ENCODE measurements around the gene WDR77. TPM values are rescaled to one million over a fixed set of nuclear protein-coding genes. Genes with fewer than 3 reads are reported as not detected.
A peak's percentile ranks its signal among the peaks of the same experiment; 100 is the strongest.

The WDR77 gene
- total and polyA plus RNA-seq, 4 donors: 21.3 to 37.1 (median 29.1) TPM

GRCh38 chr1:111454859-111455641, 6.0 kb upstream of the WDR77 start:
- WGBS, 2 donors: 75 to 80% methylated on average over 5 of the region's 5 CpGs
- no peak overlapping the region for H3K9ac ChIP-seq (ENCODE audit: insufficient read depth in 1 of 2, low read length in 2 of 2)
- H3K27me3 ChIP-seq (ENCODE audit: control insufficient read depth in 3 of 3, insufficient read depth in 3 of 3, low read length in 2 of 3): no peaks in the 10 kb centered on the region
- H3K27ac ChIP-seq (ENCODE audit: low read depth in 1 of 2, low read length in 1 of 2): peak overlapping the region in 1 of 2 donors; percentile 33
- ATAC-seq (ENCODE audit: insufficient read depth, low FRiP score): no peak
- no peaks in the 10 kb centered on the region for H3K9me3 ChIP-seq (ENCODE audit: control insufficient read depth in 4 of 4, insufficient read depth in 3 of 4, low read length in 3 of 4)
- peaks cover 2 to 32% (median 7%) of the 10 kb centered on the region in 5 donors for H3K4me1 ChIP-seq (ENCODE audit: control insufficient read depth in 5 of 5, insufficient read depth in 5 of 5, low read length in 5 of 5)
- DNase-seq: no peak
- no peak overlapping the region for H3K4me3 ChIP-seq
- peaks cover 16 to 33% (median 27%) of the 10 kb centered on the region in 4 donors for H3K36me3 ChIP-seq (ENCODE audit: control insufficient read depth in 4 of 4, insufficient read depth in 4 of 4, low read length in 4 of 4)
- no peak for TF ChIP-seq CTCF (IDR thresholded peaks at IDR 0.05; ENCODE audit: control extremely low read depth, extremely low read depth)

GRCh38 chr1:111453706-111454105, 4.7 kb upstream of the WDR77 start:
- Histone ChIP-seq H3K36me3 (ENCODE audit: control insufficient read depth in 4 of 4, insufficient read depth in 4 of 4, low read length in 4 of 4) (peaks cover 12 to 25% (median 23%) of the 10 kb centered on the region in 4 donors), H3K4me1 (ENCODE audit: control insufficient read depth in 5 of 5, insufficient read depth in 5 of 5, low read length in 5 of 5) (peaks cover 2 to 33% (median 8%) of the 10 kb centered on the region in 5 donors), H3K9ac (ENCODE audit: insufficient read depth in 1 of 2, low read length in 2 of 2) (no peak overlapping the region), H3K4me3 (no peak overlapping the region), H3K9me3 (ENCODE audit: control insufficient read depth in 4 of 4, insufficient read depth in 3 of 4, low read length in 3 of 4) (no peaks in the 10 kb centered on the region), H3K27ac (ENCODE audit: low read depth in 1 of 2, low read length in 1 of 2) (no peak overlapping the region), H3K27me3 (ENCODE audit: control insufficient read depth in 3 of 3, insufficient read depth in 3 of 3, low read length in 2 of 3) (no peaks in the 10 kb centered on the region)
- ATAC-seq (ENCODE audit: insufficient read depth, low FRiP score) (no peak), DNase-seq (no peak)
- WGBS, 2 donors: 90 to 91% methylated on average over 3 of the region's 3 CpGs
- TF ChIP-seq CTCF (IDR thresholded peaks at IDR 0.05; ENCODE audit: control extremely low read depth, extremely low read depth): no peak

- no peak for ATAC-seq (ENCODE audit: insufficient read depth, low FRiP score)
- Histone ChIP-seq H3K9ac (ENCODE audit: insufficient read depth in 1 of 2, low read length in 2 of 2) (no peak overlapping the region), H3K27me3 (ENCODE audit: control insufficient read depth in 3 of 3, insufficient read depth in 3 of 3, low read length in 2 of 3) (no peaks in the 10 kb centered on the region), H3K4me3 (no peak overlapping the region), H3K27ac (ENCODE audit: low read depth in 1 of 2, low read length in 1 of 2) (no peak overlapping the region), H3K9me3 (ENCODE audit: control insufficient read depth in 4 of 4, insufficient read depth in 3 of 4, low read length in 3 of 4) (no peaks in the 10 kb centered on the region), H3K36me3 (ENCODE audit: control insufficient read depth in 4 of 4, insufficient read depth in 4 of 4, low read length in 4 of 4) (peaks cover 9 to 20% (median 15%) of the 10 kb centered on the region in 4 donors), H3K4me1 (ENCODE audit: control insufficient read depth in 5 of 5, insufficient read depth in 5 of 5, low read length in 5 of 5) (peaks cover 2 to 37% (median 11%) of the 10 kb centered on the region in 5 donors)
- 76 to 90% methylated on average over 3 of the region's 3 CpGs for WGBS, 2 donors
- TF ChIP-seq CTCF (IDR thresholded peaks at IDR 0.05; ENCODE audit: control extremely low read depth, extremely low read depth): no peak
- DNase-seq: no peak
Measured at GRCh38 chr1:111452581-111452980, 3.5 kb upstream of the WDR77 start.
